ENCODE measurements around the gene ADAMTS19.

ADAMTS19 gene

GRCh38 chr5:129670957-129671500, 210.9 kb downstream of the ADAMTS19 start:
- no peak overlapping the region for H3K4me3 ChIP-seq (replicated peaks in 1 of 2; ENCODE audit: low read depth in 2 of 2, low read length in 2 of 2)
- peak; percentile 56 to 88 for DNase-seq (ENCODE audit: low read depth in 2 of 2)

GRCh38 chr5:129672006-129672405, 211.9 kb downstream of the ADAMTS19 start:
- TF ChIP-seq CTCF (IDR thresholded peaks at IDR 0.05; ENCODE audit: low read depth, low read length), result no peak
- no peak overlapping the region for H3K4me3 ChIP-seq (replicated peaks in 1 of 2; ENCODE audit: low read depth in 2 of 2, low read length in 2 of 2)
- DNase-seq (ENCODE audit: low read depth in 2 of 2), result no peak

More at GRCh38 chr5:129670957-129671500, 210.9 kb downstream of the ADAMTS19 start:
- TF ChIP-seq CTCF (IDR thresholded peaks at IDR 0.05; ENCODE audit: low read depth, low read length), result no peak

- TF ChIP-seq CTCF (IDR thresholded peaks at IDR 0.05; ENCODE audit: low read depth, low read length), result no peak
- DNase-seq (ENCODE audit: low read depth in 2 of 2), result no peak
- no peak overlapping the region for H3K4me3 ChIP-seq (replicated peaks in 1 of 2; ENCODE audit: low read depth in 2 of 2, low read length in 2 of 2)
Measured at GRCh38 chr5:129679671-129680070, 219.6 kb downstream of the ADAMTS19 start.

- TF ChIP-seq CTCF (IDR thresholded peaks at IDR 0.05; ENCODE audit: low read depth, low read length), result no peak
- no peak overlapping the region for H3K4me3 ChIP-seq (replicated peaks in 1 of 2; ENCODE audit: low read depth in 2 of 2, low read length in 2 of 2)
Measured at GRCh38 chr5:129687941-129688340, 227.8 kb downstream of the ADAMTS19 start.

GRCh38 chr5:129689045-129689444, 228.9 kb downstream of the ADAMTS19 start:
- no peak for DNase-seq (ENCODE audit: low read depth in 2 of 2)
- TF ChIP-seq CTCF (IDR thresholded peaks at IDR 0.05; ENCODE audit: low read depth, low read length), result no peak
- H3K4me3 ChIP-seq (replicated peaks in 1 of 2; ENCODE audit: low read depth in 2 of 2, low read length in 2 of 2), result no peak overlapping the region

More at GRCh38 chr5:129687941-129688340, 227.8 kb downstream of the ADAMTS19 start:
- no peak for DNase-seq (ENCODE audit: low read depth in 2 of 2)

- no peak for DNase-seq (ENCODE audit: low read depth in 2 of 2)
- no peak for TF ChIP-seq CTCF (IDR thresholded peaks at IDR 0.05; ENCODE audit: low read depth, low read length)
- no peak overlapping the region for H3K4me3 ChIP-seq (replicated peaks in 1 of 2; ENCODE audit: low read depth in 2 of 2, low read length in 2 of 2)
Measured at GRCh38 chr5:129691220-129691619, 231.1 kb downstream of the ADAMTS19 start.

- H3K4me3 ChIP-seq (replicated peaks in 1 of 2; ENCODE audit: low read depth in 2 of 2, low read length in 2 of 2), result no peak overlapping the region
- no peak for TF ChIP-seq CTCF (IDR thresholded peaks at IDR 0.05; ENCODE audit: low read depth, low read length)
- no peak for DNase-seq (ENCODE audit: low read depth in 2 of 2)
Measured at GRCh38 chr5:129696636-129697035, 236.5 kb downstream of the ADAMTS19 start.

All from cardiac fibroblast (primary cell).